K562 (cell line): ENCODE results near the gene KCTD16. TPM values are rescaled to one million over a fixed set of nuclear protein-coding genes. Genes with fewer than 3 reads are reported as not detected.
A peak's percentile ranks its signal among the peaks of the same experiment; 100 is the strongest.

Source experiments
- E2F3 ChIP-seq: fragments of 250-450 bp; sonication (Bioruptor Pico); IDR thresholded peaks from 2 replicates; pipeline ENCODE4 v1.4.0; 2020; ENCODE audit warnings: mild to moderate bottlenecking
- ELF1 ChIP-seq: fragments of 200-800 bp; sonication (Bioruptor generic); IDR thresholded peaks from 2 replicates; pipeline ENCODE4 v1.6.1; 2016; ENCODE audit warnings: missing genetic modification characterization, missing compliant biosample characterization
- HEY1 ChIP-seq: fragments of 250-450 bp; sonication (Bioruptor Pico); IDR thresholded peaks from 2 replicates; pipeline ENCODE4 v1.5.0; 2020; ENCODE audit warnings: mild to moderate bottlenecking, moderate library complexity, borderline replicate concordance
- ILK ChIP-seq: fragments of 450-650 bp; IDR thresholded peaks from 2 replicates; pipeline ENCODE4 v1.6.1; 2016; ENCODE audit warnings: missing genetic modification characterization, low read depth, mild to moderate bottlenecking, missing compliant biosample characterization, moderate library complexity, borderline replicate concordance
- MEIS2 ChIP-seq: fragments of 450-650 bp; IDR thresholded peaks from 2 replicates; pipeline ENCODE4 v1.6.1; 2014; ENCODE audit warnings: mild to moderate bottlenecking; ENCODE audit not compliant: partially characterized antibody
- POLR2B ChIP-seq: fragments of 450-650 bp; IDR thresholded peaks from 2 replicates; pipeline ENCODE4 v1.6.1; 2018; ENCODE audit warnings: low read depth; ENCODE audit not compliant: partially characterized antibody
- RBBP5 ChIP-seq: fragments of 200-600 bp; sonication (generic); IDR thresholded peaks from 2 replicates; pipeline ENCODE4 v1.6.1; 2012; ENCODE audit warnings: borderline replicate concordance, mild to moderate bottlenecking, low read length, control low read depth, inconsistent platforms; ENCODE audit not compliant: insufficient read depth, poor library complexity, severe bottlenecking
- SMAD4 ChIP-seq: fragments of 250-450 bp; sonication (Bioruptor Pico); conservative IDR thresholded peaks from 2 replicates; pipeline ENCODE4 v1.8.0; 2021; ENCODE audit warnings: inconsistent platforms, mild to moderate bottlenecking, moderate library complexity
- SMARCE1 ChIP-seq: fragments of 450-650 bp; IDR thresholded peaks from 2 replicates; pipeline ENCODE4 v1.7.1; 2016; ENCODE audit warnings: mild to moderate bottlenecking
- TCF3 ChIP-seq: sonication (generic); formaldehyde crosslinking; IDR thresholded peaks from 2 replicates; pipeline ENCODE4 v1.4.0; 2020; ENCODE audit warnings: mild to moderate bottlenecking, missing genetic modification reagents
- TFAM ChIP-seq: fragments of 250-450 bp; sonication (Bioruptor Pico); conservative IDR thresholded peaks from 2 replicates; pipeline ENCODE4 v1.5.0; 2021; ENCODE audit warnings: mild to moderate bottlenecking, moderate library complexity
- ZNF77 ChIP-seq: fragments of 250-450 bp; sonication (Bioruptor Pico); IDR thresholded peaks from 2 replicates; pipeline ENCODE4 v1.5.0; 2020
- polyA plus RNA-seq, 8 experiments: library from polyadenylated mRNA; depleted of rRNA in 4 of 8; stranded (reverse) in 5 of 8; unstranded in 3 of 8; fragments of >200 nt; fragmentation: Nextera tagmentation in 2 of 8; fragmentation: Illumina TruSeq in 1 of 8; extraction: Ambion mirVana in 2 of 8; extraction: Trizol in 1 of 8; gene quantifications; 2 replicates each; pipeline versions ENCODE4 v1.2.1 to v1.2.3, GENCODE V29; 2011 to 2014; ENCODE audit warnings: inconsistent platforms in 1 of 8, missing spikeins in 1 of 8
- total RNA-seq, 7 experiments: library from RNA; depleted of rRNA in 6 of 7; stranded (reverse); fragments of >200 nt in 6 of 7; fragmentation: Illumina TruSeq in 2 of 7; extraction: Trizol in 2 of 7; gene quantifications; 2 replicates each; pipeline versions ENCODE4 v1.2.1 to v1.2.3, GENCODE V29; 2011 to 2021; ENCODE audit warnings: low replicate concordance in 1 of 7
- TF ChIP-seq, protein P1 (sequence below), 2 experiments: IDR thresholded peaks; 2 replicates each; pipeline ENCODE4 v1.6.1; 2012; ENCODE audit warnings: improper control_type of control experiment in 2 of 2, low read depth in 2 of 2, low read length in 2 of 2, borderline replicate concordance in 1 of 2
- TF ChIP-seq, protein P2 (sequence below), 2 experiments: IDR thresholded peaks; 2 replicates each; pipeline ENCODE4 v1.6.1; 2011; ENCODE audit warnings: borderline replicate concordance in 1 of 2, control low read depth in 1 of 2, low read depth in 1 of 2, low read length in 1 of 2, mild to moderate bottlenecking in 1 of 2, mixed read lengths in 1 of 2, moderate library complexity in 1 of 2; ENCODE audit not compliant: insufficient read depth in 1 of 2, insufficient read length in 1 of 2, poor library complexity in 1 of 2, severe bottlenecking in 1 of 2; ENCODE audit errors: extremely low read depth in 1 of 2
- TF ChIP-seq, protein P3 (sequence below): sonication (generic); formaldehyde crosslinking; IDR thresholded peaks from 2 replicates; pipeline ENCODE4 v1.8.0; 2022; ENCODE audit warnings: missing genetic modification reagents, mild to moderate bottlenecking, moderate library complexity, borderline replicate concordance
- TF ChIP-seq, protein P4 (sequence below), 3 experiments: fragments of 200-800 bp in 1 of 3; fragments of 250-450 bp in 1 of 3; fragments of 450-650 bp in 1 of 3; sonication (Bioruptor Pico) in 1 of 3; sonication (Bioruptor generic) in 1 of 3; formaldehyde crosslinking in 1 of 3; IDR thresholded peaks; 2 replicates each; pipeline versions ENCODE4 v1.6.1 to v1.8.0; 2016 to 2022; ENCODE audit warnings: mild to moderate bottlenecking in 2 of 3, missing genetic modification characterization in 2 of 3, missing compliant biosample characterization in 1 of 3, moderate library complexity in 1 of 3

The KCTD16 gene
- total and polyA plus RNA-seq, 9 of the 15 experiments (the other 6 are each of a cell fraction or from before 2014, with no cell fraction given) = 0.04 TPM; not detected in 8

DNA sequence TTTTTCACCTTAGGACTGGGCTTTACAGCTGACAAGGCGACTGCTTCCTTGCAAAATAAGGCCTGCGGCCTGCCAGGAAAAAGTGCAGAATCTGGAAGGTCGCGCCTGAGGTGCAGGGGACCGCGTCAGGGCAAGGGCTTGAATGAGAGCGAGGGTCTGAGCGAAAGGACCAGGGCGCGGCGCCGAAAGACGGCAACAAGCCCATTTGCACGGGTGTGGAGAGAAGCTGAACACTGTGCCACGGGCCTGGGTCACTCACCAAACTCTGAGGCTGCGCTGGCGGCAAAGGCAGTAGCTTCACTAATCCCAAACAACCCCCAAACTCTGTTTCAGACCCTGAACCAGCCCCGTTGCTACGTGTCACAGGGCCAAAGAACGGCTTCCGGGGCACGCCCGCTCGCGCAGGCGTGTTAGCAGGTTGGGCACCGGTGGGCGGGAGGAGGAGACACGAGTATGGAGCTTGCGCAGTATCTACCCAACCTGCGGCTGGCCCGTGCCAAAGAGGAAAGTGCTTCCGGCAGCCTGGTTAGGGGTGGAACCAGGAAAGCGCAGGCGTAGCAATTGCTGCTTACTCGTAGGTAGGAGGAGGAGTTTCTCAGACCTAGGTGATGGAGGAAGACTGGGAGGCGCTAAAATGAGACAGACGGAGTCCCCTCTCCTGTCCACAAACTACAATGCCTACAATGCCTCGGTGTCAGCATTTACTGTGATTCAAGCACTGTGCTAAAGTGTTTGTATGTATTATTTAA, at the start of gene KCTD16, which contains the start of gene YIPF5 (continued):
- TF ChIP-seq RBBP5 (peak; percentile 87), ZNF77 (CRISPR knock-in tag) (no peak), TCF3 (CRISPR knock-in tag) (0 out of 2 replicates have a peak, but pooled peaks have one; percentile 22), POLR2B (peak; percentile 86), ILK (no peak), E2F3 (CRISPR knock-in tag) (no peak), TFAM (CRISPR knock-in tag) (no peak), HEY1 (CRISPR knock-in tag) (no peak), ELF1 (tag) (peak; percentile 81), SMARCE1 (no peak), MEIS2 (peak; percentile 82), SMAD4 (CRISPR knock-in tag) (no peak)
- TF ChIP-seq, protein P1, sequence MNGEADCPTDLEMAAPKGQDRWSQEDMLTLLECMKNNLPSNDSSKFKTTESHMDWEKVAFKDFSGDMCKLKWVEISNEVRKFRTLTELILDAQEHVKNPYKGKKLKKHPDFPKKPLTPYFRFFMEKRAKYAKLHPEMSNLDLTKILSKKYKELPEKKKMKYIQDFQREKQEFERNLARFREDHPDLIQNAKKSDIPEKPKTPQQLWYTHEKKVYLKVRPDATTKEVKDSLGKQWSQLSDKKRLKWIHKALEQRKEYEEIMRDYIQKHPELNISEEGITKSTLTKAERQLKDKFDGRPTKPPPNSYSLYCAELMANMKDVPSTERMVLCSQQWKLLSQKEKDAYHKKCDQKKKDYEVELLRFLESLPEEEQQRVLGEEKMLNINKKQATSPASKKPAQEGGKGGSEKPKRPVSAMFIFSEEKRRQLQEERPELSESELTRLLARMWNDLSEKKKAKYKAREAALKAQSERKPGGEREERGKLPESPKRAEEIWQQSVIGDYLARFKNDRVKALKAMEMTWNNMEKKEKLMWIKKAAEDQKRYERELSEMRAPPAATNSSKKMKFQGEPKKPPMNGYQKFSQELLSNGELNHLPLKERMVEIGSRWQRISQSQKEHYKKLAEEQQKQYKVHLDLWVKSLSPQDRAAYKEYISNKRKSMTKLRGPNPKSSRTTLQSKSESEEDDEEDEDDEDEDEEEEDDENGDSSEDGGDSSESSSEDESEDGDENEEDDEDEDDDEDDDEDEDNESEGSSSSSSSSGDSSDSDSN (IDR thresholded peaks at IDR 0.05; ENCODE audit: borderline replicate concordance in 1 of 2, low read depth in 2 of 2, low read length in 2 of 2) = no peak
- TF ChIP-seq, protein P2, sequence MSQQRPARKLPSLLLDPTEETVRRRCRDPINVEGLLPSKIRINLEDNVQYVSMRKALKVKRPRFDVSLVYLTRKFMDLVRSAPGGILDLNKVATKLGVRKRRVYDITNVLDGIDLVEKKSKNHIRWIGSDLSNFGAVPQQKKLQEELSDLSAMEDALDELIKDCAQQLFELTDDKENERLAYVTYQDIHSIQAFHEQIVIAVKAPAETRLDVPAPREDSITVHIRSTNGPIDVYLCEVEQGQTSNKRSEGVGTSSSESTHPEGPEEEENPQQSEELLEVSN (IDR thresholded peaks at IDR 0.05; ENCODE audit: borderline replicate concordance in 1 of 2, extremely low read depth in 1 of 2, insufficient read depth in 1 of 2, insufficient read length in 1 of 2, low read depth in 1 of 2, low read length in 1 of 2, poor library complexity in 1 of 2, severe bottlenecking in 1 of 2) = peak; percentile 33 to 55
- TF ChIP-seq, protein P3, sequence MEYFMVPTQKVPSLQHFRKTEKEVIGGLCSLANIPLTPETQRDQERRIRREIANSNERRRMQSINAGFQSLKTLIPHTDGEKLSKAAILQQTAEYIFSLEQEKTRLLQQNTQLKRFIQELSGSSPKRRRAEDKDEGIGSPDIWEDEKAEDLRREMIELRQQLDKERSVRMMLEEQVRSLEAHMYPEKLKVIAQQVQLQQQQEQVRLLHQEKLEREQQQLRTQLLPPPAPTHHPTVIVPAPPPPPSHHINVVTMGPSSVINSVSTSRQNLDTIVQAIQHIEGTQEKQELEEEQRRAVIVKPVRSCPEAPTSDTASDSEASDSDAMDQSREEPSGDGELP = peak; percentile 59; the same call in 1 of the 2 replicates
- TF ChIP-seq, protein P4, sequence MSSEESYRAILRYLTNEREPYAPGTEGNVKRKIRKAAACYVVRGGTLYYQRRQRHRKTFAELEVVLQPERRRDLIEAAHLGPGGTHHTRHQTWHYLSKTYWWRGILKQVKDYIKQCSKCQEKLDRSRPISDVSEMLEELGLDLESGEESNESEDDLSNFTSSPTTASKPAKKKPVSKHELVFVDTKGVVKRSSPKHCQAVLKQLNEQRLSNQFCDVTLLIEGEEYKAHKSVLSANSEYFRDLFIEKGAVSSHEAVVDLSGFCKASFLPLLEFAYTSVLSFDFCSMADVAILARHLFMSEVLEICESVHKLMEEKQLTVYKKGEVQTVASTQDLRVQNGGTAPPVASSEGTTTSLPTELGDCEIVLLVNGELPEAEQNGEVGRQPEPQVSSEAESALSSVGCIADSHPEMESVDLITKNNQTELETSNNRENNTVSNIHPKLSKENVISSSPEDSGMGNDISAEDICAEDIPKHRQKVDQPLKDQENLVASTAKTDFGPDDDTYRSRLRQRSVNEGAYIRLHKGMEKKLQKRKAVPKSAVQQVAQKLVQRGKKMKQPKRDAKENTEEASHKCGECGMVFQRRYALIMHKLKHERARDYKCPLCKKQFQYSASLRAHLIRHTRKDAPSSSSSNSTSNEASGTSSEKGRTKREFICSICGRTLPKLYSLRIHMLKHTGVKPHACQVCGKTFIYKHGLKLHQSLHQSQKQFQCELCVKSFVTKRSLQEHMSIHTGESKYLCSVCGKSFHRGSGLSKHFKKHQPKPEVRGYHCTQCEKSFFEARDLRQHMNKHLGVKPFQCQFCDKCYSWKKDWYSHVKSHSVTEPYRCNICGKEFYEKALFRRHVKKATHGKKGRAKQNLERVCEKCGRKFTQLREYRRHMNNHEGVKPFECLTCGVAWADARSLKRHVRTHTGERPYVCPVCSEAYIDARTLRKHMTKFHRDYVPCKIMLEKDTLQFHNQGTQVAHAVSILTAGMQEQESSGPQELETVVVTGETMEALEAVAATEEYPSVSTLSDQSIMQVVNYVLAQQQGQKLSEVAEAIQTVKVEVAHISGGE (CRISPR knock-in tag; IDR thresholded peaks at IDR 0.05) = peak in 1 of 3 experiments; percentile 43; a peak in 1 of 6 replicates
